Lung (tissue), 12 donors: ENCODE results near the gene ABHD15. TPM values are rescaled to one million over a fixed set of nuclear protein-coding genes. Genes with fewer than 3 reads are reported as not detected.

Experiments
- ATAC-seq: fragments of 200-7000 bp; cut with Tn5 transposase; one replicate; pipeline ENCODE4 v1.9.1; 2020; ENCODE audit warnings: moderate number of reproducible peaks; ENCODE audit not compliant: insufficient read depth, low FRiP score
- DNase-seq, 3 donors: peaks; one replicate each; pipeline ENCODE4 v3.0.0-alpha.2; 2013 to 2017
- H3K27ac ChIP-seq, 2 donors: one replicate each; pipeline ENCODE4 v1.5.1; 2013; ENCODE audit warnings: mild to moderate bottlenecking in 2 of 2, moderate library complexity in 2 of 2, control low read depth in 1 of 2, inconsistent platforms in 1 of 2, low read depth in 1 of 2, low read length in 1 of 2
- H3K27me3 ChIP-seq, 3 donors: one replicate each; pipeline ENCODE4 v1.5.1; 2013; ENCODE audit warnings: low read length in 2 of 3; ENCODE audit not compliant: control insufficient read depth in 3 of 3, insufficient read depth in 3 of 3
- H3K36me3 ChIP-seq, 4 donors: one replicate each; pipeline ENCODE4 v1.5.1; 2013; ENCODE audit warnings: low read length in 4 of 4, mild to moderate bottlenecking in 1 of 4, moderate library complexity in 1 of 4; ENCODE audit not compliant: control insufficient read depth in 4 of 4, insufficient read depth in 4 of 4
- H3K4me1 ChIP-seq, 5 donors: one replicate each; pipeline ENCODE4 v1.5.1; 2013; ENCODE audit warnings: low read length in 5 of 5, mild to moderate bottlenecking in 2 of 5, moderate library complexity in 1 of 5; ENCODE audit not compliant: control insufficient read depth in 5 of 5, insufficient read depth in 5 of 5
- H3K4me3 ChIP-seq: one replicate; pipeline ENCODE4 v1.5.1; 2013; ENCODE audit warnings: mild to moderate bottlenecking, control low read depth, moderate library complexity
- H3K9ac ChIP-seq, 2 donors: one replicate each; pipeline ENCODE4 v1.5.1; 2013; ENCODE audit warnings: low read length in 2 of 2, control low read depth in 1 of 2; ENCODE audit not compliant: insufficient read depth in 1 of 2
- H3K9me3 ChIP-seq, 4 donors: one replicate each; pipeline ENCODE4 v1.5.1; 2013; ENCODE audit warnings: low read length in 3 of 4, mild to moderate bottlenecking in 1 of 4, moderate library complexity in 1 of 4; ENCODE audit not compliant: control insufficient read depth in 4 of 4, insufficient read depth in 3 of 4
- WGBS, 2 donors: extraction: QIAGEN DNeasy Blood & Tissue Kit; methylation state at CpG; one replicate each; pipeline ENCODE4 v1.1.7; 2013; 5-methylcytosine and 5-hydroxymethylcytosine counted together
- polyA plus RNA-seq, 2 donors: library from polyadenylated mRNA; stranded (reverse); fragments of 200-250 nt; gene quantifications; one replicate each; pipeline ENCODE4 v1.2.1, GENCODE V29; 2013
- total RNA-seq, 2 donors: library from RNA; depleted of rRNA in 1 of 2; stranded (reverse); fragments of >200 nt in 1 of 2; gene quantifications; one replicate each; pipeline ENCODE4 v1.2.1, GENCODE V29; 2014 to 2021
- TF ChIP-seq, protein P1 (sequence below): IDR thresholded peaks from 2 replicates; pipeline ENCODE4 v1.5.1; 2012; ENCODE audit warnings: mild to moderate bottlenecking; ENCODE audit errors: control extremely low read depth, extremely low read depth
- donor health status: control.
- donor health status: control.
- donor health status: Bipolar disorder and iron deficiency.
- donor health status: healthy.
- donor health status: DM: yes; HTN: yes; CAD: no.

ABHD15 gene
- total and polyA plus RNA-seq, 4 donors = 4.0 to 10.5 (median 5.2) TPM

DNA sequence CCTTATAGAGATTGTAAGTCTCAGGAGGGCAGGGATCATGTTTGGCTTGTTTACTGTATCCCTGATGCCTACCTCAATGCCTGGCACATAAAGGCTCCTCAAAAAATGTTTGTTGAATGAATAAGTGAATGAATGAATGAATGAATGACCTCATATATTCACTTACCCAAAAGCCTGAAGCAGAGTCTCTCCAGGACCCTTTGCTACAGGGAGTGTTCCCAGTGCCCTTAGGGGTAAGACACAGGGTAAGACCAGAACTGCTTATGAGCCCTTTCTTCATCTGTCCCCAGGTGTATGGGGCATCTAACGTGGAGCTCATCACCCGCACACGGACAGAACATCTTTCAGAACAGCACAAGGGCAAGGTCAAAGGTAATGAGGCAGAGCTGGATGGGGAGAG, 43.6 kb upstream of the ABHD15 start:
- Histone ChIP-seq H3K9ac (no peak overlapping the region), H3K27me3 (peaks cover 0 to 11% (median 2%) of the 10 kb centered on the region in 3 donors), H3K4me3 (no peak overlapping the region), H3K4me1 (peaks cover 0 to 13% (median 7%) of the 10 kb centered on the region in 5 donors), H3K36me3 (no peaks in the 10 kb centered on the region), H3K9me3 (no peaks in the 10 kb centered on the region), H3K27ac (no peak overlapping the region)
- DNase-seq = no peak
- 88 to 93% methylated on average over 3 of the region's 3 CpGs for WGBS, 2 donors
- TF ChIP-seq, protein P1, sequence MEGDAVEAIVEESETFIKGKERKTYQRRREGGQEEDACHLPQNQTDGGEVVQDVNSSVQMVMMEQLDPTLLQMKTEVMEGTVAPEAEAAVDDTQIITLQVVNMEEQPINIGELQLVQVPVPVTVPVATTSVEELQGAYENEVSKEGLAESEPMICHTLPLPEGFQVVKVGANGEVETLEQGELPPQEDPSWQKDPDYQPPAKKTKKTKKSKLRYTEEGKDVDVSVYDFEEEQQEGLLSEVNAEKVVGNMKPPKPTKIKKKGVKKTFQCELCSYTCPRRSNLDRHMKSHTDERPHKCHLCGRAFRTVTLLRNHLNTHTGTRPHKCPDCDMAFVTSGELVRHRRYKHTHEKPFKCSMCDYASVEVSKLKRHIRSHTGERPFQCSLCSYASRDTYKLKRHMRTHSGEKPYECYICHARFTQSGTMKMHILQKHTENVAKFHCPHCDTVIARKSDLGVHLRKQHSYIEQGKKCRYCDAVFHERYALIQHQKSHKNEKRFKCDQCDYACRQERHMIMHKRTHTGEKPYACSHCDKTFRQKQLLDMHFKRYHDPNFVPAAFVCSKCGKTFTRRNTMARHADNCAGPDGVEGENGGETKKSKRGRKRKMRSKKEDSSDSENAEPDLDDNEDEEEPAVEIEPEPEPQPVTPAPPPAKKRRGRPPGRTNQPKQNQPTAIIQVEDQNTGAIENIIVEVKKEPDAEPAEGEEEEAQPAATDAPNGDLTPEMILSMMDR = no peak
- no peak for ATAC-seq

DNA sequence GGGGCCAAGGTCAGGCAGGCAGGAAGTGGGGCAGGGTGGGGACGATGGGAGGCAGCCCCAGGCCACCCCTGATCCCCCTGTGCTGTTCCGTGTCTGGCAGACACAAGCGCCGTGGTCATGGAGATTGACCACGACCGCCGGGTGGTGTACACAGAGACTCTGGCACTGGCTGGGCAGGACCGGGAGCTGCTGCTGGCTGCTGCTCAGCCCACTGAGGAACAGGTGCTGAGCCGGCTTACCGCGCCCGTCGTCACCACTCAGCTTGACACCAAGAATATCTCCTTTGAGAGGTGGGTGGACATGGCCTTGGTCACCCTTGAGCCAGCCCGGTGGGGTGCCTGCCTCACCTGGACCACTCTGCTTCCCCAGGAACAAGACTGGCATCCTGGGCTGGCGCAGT, 42.1 kb upstream of the ABHD15 start:
- no peak overlapping the region for H3K9ac ChIP-seq
- H3K4me1 ChIP-seq = peaks cover 0 to 6% (median 5%) of the 10 kb centered on the region in 5 donors
- DNase-seq = no peak
- H3K27me3 ChIP-seq = peaks cover 0 to 8% (median 2%) of the 10 kb centered on the region in 3 donors
- H3K4me3 ChIP-seq = no peak overlapping the region
- no peaks in the 10 kb centered on the region for H3K36me3 ChIP-seq
- H3K9me3 ChIP-seq = no peaks in the 10 kb centered on the region
- no peak for ATAC-seq
- WGBS, 2 donors = 87 to 88% methylated on average over 15 of the region's 15 CpGs
- TF ChIP-seq, protein P1 = no peak
- H3K27ac ChIP-seq = no peak overlapping the region

DNA sequence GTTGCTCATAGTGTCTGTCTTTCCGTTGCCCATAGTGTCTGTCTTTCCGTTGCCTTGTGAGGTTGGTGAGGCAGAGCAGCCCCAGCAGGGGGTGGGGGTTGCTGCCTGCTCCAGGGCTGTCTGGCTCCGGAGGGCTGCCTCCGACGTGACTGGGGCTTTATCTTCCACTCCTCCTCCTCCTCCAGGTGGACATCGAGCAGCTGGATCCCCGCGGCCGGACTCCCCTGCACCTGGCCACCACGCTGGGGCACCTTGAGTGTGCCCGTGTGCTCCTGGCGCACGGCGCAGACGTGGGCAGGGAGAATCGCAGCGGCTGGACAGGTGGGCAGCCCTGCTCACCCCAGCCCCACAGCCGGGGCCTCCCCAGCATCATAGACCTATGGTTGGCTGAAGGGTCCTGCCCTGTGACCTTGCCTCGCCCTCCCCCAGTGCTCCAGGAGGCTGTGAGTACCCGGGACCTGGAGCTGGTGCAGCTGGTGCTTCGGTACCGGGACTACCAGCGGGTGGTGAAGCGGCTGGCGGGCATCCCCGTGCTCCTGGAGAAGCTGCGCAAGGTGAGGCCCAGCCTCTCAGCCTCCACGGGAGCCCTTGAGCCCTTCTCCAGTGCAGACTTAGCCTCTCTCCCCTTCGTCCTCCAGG, 40.8 kb upstream of the ABHD15 start:
- Histone ChIP-seq H3K4me1 (no peaks in the 10 kb centered on the region), H3K9me3 (no peaks in the 10 kb centered on the region), H3K27me3 (peaks cover 0 to 4% (median 0%) of the 10 kb centered on the region in 3 donors), H3K9ac (no peak overlapping the region), H3K36me3 (no peaks in the 10 kb centered on the region), H3K27ac (no peak overlapping the region), H3K4me3 (no peak overlapping the region)
- ATAC-seq (no peak), DNase-seq (no peak)
- TF ChIP-seq, protein P1 = no peak
- 94% methylated on average over 29 of the region's 29 CpGs for WGBS, 2 donors

DNA sequence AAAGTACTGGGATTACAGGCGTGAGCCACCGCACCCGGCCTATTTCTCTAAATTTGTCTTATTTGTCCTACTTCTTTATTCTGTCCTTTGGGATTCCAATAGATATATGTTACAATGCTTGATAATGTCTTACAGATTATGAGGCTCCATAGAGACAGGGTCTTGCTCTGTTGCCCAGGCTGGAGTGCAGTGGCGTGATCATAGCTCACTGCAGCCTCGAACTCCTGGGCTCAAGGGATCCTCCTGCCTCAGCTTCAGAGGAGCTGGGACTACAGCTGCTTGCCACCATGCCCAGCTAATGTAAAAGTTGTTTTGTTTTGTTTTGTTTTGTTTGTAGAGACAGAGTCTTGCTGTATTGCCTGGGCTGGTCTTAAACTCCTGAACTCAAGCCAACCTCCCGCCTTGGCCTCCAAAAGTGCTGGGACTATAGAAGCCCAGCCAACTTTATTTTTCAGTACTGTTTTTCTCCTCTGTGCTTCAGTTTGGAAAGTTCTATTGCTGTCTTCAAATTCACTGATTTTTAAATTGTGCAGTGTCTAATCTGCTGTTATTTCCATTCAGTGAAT, 36.4 kb upstream of the ABHD15 start:
- Histone ChIP-seq H3K9ac (no peak overlapping the region), H3K36me3 (no peaks in the 10 kb centered on the region), H3K9me3 (no peaks in the 10 kb centered on the region), H3K4me1 (no peaks in the 10 kb centered on the region), H3K27ac (no peak overlapping the region), H3K4me3 (no peak overlapping the region), H3K27me3 (no peaks in the 10 kb centered on the region)
- TF ChIP-seq, protein P1 = no peak
- WGBS, 2 donors = 95 to 97% methylated on average over 6 of the region's 6 CpGs
- DNase-seq (peak; percentile 16 to 41 (median 37)), ATAC-seq (no peak)
